GM19324 (cell line): Measurements from ENCODE around the gene GLB1L.
"Not testable (repeated sequence)": the region's sequence is repeated elsewhere in the genome, so short reads cannot be mapped to it uniquely, and the experiment has no call there.

Experiments
- ATAC-seq: cut with Tn5 transposase; IDR thresholded peaks from one replicate; pipeline ENCODE4 v1.9.1; 2021; ENCODE audit warnings: mild to moderate bottlenecking, moderate library complexity; ENCODE audit not compliant: unreplicated experiment, low FRiP score

The GLB1L gene

GRCh38 chr2:219245148-219245898 is at the start of gene GLB1L, which contains the start of gene STK16:
TSS of gene GLB1L (minus strand) at chr2:219245444. CDS start at chr2:219243573, 1,871 bp downstream.
TSS of gene STK16 (plus strand) at chr2:219245479. CDS start at chr2:219246000, 521 bp downstream.
- ATAC-seq, result peak; percentile 69

DNA sequence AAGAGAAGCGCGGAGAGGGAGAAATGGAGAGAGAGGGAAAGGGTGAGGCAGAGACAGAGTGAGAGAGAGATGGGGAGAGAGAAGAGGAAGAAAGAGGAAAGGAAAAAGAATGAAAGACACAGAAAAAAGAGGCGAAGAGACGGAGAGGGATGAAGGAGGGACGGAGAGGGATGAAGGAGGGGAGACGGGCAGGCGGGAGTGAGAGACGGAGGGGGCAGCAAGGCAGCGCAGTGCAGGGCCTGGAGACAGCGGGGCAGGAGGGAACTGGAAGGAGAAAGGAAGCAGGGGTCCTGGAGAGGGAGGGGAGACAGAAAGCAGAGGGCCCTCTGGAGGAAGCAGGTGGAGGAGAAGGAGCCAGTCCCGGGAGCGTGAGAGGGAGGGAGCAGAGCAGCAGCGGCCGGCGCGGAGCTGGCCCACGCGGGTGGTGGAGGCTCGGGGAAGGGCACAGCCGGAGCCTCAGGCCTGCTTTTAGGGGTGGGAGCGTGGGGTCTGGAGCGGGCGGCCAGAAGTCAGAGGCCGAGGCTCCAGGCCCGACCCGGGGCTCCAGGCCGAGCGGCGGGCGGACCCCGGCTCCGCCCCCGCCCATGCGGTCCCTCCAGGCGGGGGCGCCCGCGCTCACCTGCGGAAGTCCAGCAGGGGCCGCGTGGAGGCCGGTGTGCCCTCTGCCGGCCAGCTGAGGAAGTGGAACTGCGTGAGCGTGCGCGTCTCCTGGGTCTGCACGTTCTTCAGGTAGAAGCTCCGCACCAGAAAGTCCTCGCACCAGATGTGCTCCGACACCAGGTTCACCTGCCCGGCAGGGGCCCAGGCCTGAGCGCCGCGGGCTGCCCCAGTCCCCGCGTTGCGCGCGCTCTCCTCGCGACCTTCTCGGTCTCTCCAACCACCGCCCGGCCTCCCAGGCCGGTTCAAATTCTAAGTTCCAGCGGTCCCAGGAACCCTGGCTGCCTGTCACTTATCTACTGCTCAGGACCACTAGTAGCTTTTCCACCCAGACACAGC is 49.4 kb upstream of the GLB1L start:
- peak; percentile 85 for ATAC-seq

- no peak for ATAC-seq
Measured at GRCh38 chr2:219293736-219294231, 48.5 kb upstream of the GLB1L start.

- no peak for ATAC-seq
Measured at GRCh38 chr2:219292616-219293015, 47.4 kb upstream of the GLB1L start.

DNA sequence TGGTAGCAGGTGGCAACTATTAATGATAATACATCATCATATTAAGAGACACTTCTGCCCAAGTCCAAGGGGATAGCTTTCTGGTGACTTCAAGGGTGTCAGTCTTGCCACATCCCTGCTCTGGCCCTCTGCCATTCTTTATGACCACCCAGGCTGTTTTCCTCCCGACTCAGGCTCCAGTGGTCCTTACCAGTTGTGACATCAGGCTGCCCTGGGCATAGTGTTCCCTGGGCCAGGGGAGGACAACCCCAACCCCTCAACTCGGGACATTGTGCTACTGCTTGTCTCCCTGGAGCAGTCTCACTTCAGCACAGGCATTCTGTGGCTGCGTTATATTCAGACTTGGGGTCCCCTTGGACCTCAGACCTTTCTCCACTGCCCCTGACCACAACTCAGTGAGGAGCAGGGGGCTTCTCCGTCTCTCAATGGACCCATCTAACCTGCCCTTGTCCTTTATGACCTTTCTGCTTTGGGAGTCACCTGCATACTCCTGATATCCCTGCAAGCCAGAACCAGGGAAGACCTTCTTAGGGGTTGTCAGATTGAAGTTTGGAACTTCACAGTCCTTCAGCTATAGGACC is 46.8 kb upstream of the GLB1L start:
- no peak for ATAC-seq

GRCh38 chr2:219291394-219291793 is 46.1 kb upstream of the GLB1L start:
- no peak for ATAC-seq

- ATAC-seq, result no peak
Measured at GRCh38 chr2:219290381-219291171, 45.3 kb upstream of the GLB1L start.

DNA sequence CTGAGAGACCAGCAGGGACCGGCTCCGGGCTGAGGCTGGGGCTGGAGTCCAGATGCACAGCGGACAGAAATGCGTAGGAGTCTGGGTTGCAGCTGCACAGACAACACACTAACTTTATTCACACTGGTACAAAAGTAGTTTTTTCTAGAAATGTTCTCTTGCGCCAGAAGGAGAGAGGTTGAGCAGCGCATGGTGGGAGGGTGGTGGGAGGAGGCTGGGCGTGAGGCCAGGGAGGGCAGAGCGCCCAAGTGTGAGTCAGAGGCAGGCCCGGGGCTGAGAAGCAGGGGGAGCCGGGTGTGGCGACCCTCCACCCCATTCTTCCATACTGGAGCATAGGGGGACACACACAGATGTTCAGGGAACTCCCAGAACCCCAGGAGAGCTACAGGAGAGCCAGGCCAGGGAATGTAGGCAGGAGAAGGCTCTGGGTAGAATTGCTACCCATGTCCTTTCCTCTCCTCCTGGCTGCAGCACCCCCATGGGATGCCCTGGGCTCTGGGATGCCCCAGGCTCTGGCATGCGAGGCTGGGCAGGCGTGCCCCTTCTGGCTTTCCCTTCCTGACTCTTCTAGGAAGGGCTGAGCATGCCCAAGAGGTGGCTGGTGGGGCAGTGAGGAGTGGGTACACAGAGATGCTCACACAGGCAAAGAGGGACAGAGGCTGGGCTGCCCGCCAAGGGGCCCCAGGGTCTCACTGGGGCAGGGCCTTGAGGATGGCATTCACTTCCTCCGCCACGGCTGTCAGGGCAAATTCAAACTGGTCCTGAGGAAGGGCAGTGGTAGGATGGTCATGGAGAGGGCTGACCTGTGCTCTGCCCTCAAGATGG is 44.5 kb upstream of the GLB1L start:
- no peak for ATAC-seq

DNA sequence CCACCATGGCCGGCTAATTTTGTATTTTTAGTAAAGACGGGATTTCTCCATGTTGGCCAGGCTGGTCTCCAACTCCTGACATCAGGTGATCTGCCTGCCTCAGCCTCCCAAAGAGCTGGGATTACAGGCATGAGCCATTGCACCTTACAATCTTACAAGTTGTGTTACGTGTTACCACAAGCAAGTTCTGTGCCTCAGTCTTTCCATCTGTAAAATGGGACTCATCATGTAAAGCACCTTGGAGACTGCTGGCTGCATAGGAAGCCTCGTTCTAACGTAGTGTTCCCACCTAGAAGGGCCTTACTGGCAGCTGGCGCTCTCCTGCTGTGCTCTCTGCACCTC is 43.9 kb upstream of the GLB1L start:
- ATAC-seq, result no peak

DNA sequence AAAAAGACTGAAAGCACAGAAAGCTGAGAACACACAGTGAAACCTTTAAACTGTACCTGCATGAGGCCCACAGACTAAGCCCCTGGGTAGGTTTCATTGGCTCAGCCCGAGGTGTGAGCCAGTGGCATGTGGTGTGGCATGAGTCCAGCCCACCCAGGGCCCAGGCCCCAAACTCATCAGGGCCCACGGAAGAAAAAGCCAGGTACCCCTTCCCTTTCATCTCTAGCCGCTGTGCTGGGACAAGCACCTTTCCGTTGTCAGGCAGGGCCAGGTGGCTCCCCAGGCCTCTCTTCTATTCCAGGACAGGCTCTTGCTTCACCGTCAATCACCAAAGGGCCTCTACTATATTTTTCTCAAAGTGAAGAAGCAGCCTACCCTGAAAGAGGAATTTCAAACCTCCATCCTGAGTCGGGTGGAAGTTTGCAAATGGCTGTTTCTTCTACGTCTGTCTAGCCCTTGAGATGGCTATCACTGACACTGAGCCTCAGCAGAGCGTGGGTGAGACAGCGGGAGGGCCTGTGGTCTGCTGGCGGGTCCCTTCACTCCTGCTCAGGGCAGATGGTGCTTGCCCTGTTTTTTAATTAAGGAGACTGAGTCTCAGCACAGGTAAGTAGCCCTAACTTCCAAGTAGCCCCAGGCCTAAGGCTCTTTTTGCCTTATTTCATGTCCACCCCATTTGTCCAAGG is 42.5 kb upstream of the GLB1L start:
- no peak for ATAC-seq

DNA sequence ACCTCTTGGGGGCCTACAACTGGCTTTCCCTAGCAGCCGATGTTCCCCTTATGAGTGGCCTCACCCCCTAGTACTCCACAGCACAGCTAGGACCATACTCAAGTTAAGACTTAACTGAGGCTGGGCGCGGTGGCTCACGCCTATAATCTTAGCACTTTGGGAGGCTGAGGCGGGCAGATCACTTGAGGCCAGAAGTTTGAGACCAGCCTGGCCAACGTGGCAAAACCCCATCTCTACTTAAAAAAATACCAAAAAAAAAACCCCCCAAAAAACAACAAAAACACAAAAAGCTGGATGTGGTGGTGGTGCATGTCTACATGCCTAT is 41.8 kb upstream of the GLB1L start:
- not testable (repeated sequence) for ATAC-seq

DNA sequence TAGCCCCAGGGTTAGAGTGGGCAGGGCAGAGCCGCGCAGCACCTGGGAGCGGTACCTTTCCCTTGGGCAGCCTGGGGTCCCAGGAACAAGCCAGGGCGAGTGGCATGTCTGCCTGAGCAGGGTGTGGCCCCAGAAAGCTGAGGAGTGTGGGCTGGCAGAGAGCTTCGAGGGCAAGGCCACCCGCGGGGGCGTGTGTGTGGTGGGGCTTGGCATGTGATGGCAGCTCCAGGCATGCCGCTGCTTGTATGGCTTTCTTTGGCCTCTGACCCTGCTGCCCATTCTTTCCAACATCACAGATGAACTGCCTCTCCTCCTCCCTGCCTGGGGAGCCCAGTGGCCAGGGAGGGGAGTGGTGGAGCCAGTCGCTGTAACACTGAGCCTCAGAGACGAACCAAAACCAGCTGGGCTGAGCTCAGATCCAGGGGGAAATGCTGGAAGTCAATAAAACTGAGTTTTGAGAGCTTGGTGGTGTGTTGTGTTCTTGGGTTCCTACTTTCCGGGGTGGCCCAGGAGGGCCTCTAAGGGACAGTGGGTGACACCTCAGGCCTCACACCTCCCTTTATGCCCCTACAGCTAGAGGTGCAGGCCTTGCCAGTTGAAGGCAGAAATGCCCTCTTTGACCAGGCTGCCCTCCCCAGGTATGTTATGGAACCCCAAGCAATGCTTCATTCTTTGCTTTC is 41.3 kb upstream of the GLB1L start:
- no peak for ATAC-seq

DNA sequence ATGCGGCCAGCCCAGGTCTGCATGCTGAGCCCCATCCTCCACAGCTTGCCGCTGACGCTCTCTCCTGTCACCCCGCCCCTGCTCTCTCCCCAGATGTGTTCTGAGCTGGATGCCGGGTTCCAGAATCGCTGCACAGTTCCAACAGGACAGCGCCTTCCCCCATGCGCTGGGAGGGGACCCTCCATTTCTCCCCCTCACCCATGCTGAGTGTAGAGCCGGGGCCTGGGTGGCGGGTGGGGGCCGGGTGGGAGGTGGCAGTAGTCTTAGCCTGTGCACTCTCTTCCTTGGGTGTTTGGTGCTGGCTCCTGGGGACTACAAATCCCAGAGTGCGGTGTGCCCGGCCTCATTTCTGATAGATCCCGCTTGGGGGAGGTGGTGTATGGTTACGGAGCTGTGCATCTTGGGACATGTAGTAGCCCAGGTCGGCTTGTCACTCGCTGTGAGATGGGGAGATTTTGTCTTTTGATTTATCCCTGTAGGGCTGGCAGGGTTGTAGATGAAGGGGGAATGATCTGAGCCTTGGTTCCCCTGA is 40.7 kb upstream of the GLB1L start:
- ATAC-seq, result no peak

GRCh38 chr2:219285373-219285735 is 40.1 kb upstream of the GLB1L start:
- no peak for ATAC-seq

GRCh38 chr2:219284501-219285372 is 39.5 kb upstream of the GLB1L start:
- ATAC-seq, result no peak

DNA sequence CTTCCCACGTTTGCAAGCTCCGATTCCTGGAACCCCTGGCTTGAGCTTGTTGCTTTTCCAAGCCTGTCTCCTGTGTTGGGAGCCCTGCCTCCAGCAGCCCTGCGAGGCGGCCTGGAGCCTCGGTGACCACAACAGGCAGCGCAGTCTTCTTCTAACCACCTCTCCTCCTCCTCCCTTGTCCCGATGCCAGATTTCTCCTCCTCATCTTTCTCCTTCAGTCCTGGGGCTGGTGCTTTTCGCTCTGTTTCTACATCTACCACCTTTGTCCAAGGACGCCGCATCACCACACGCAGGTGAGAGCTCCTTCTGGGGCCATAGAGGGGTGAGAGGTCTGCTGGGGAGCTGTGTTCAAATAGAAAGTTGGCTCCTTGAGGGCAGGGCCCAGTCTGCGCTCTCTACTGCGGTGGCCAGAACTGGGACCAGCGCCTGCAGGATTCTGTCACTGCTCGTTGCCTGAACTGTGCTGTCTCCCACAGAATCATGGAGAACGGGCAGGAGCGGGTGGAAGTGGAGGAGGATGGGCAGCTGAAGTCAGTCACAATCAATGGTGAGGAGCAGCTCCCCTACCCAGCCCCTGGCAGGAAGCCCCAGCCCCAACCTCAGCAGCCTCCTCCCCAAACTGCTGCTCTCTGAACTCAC is 37.8 kb upstream of the GLB1L start:
- ATAC-seq, result no peak

DNA sequence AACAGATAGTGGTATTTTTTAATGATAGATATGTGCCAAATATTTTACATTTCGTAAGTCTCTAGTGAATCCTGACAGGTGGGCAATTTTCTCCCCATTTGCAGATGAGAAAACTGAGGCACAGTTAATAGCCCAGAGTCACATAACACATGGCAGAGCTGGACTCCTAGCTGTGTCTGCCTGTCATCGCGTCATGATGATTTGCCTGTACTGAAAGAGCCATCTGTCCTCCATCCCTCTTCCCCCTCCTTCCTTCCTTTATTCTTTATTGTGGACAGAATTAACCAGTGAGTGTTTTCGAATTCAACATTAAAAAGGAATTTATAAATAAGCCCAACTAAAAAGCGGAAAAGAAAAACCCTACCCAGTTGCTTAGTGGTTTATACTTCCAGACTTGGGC is 37.1 kb upstream of the GLB1L start:
- ATAC-seq, result no peak
